Heart left ventricle (tissue), 16 donors: ENCODE data around the gene FYN. TPM values are rescaled to one million over a fixed set of nuclear protein-coding genes. Genes with fewer than 3 reads are reported as not detected.

Experiments
- ATAC-seq, 4 donors: fragments of 200-7000 bp; cut with Tn5 transposase; one replicate each; pipeline ENCODE4 v1.9.1; 2020 to 2022; ENCODE audit warnings: moderate library complexity in 4 of 4, mild to moderate bottlenecking in 3 of 4, moderate number of reproducible peaks in 1 of 4
- DNase-seq, 5 donors: peaks; one replicate each; pipeline ENCODE4 v3.0.0-alpha.2; 2020
- H3K27ac ChIP-seq, 12 donors: fragments of 200-600 bp; sonication (generic) in 4 of 12; one replicate each; pipeline versions ENCODE4 v1.5.0 to v1.8.0; 2016 to 2022; ENCODE audit warnings: mild to moderate bottlenecking in 2 of 12
- H3K27me3 ChIP-seq, 9 donors: fragments of 200-600 bp; sonication (generic) in 2 of 9; one replicate each; pipeline versions ENCODE4 v1.5.1 to v1.8.0; 2016 to 2022; ENCODE audit warnings: mild to moderate bottlenecking in 3 of 9
- H3K36me3 ChIP-seq, 9 donors: fragments of 200-600 bp; sonication (generic) in 2 of 9; one replicate each; pipeline versions ENCODE4 v1.5.0 to v1.8.0; 2018 to 2022; ENCODE audit warnings: mild to moderate bottlenecking in 2 of 9
- H3K4me1 ChIP-seq, 12 donors: fragments of 200-600 bp; sonication (generic) in 4 of 12; one replicate each; pipeline versions ENCODE4 v1.5.0 to v1.8.0; 2016 to 2022; ENCODE audit warnings: mild to moderate bottlenecking in 3 of 12
- H3K4me3 ChIP-seq, 12 donors: fragments of 200-600 bp; sonication (generic) in 4 of 12; one replicate each; pipeline versions ENCODE4 v1.5.0 to v1.8.0; 2017 to 2022; ENCODE audit warnings: mild to moderate bottlenecking in 9 of 12, moderate library complexity in 4 of 12
- H3K9me3 ChIP-seq, 12 donors: fragments of 200-600 bp; sonication (generic) in 4 of 12; one replicate each; pipeline versions ENCODE4 v1.5.0 to v1.8.0; 2016 to 2022; ENCODE audit warnings: mild to moderate bottlenecking in 1 of 12
- CTCF ChIP-seq, 12 donors: fragments of 200-600 bp; sonication (generic) in 4 of 12; IDR thresholded peaks; one replicate each; pipeline versions ENCODE4 v1.5.0 to v1.8.0; 2018 to 2022; ENCODE audit warnings: antibody characterized with exemption in 12 of 12, mild to moderate bottlenecking in 5 of 12
- POLR2A ChIP-seq, 2 donors: fragments of 450-650 bp; IDR thresholded peaks; one replicate each; pipeline ENCODE4 v1.6.1; 2017; ENCODE audit warnings: antibody characterized with exemption in 2 of 2, mild to moderate bottlenecking in 2 of 2, moderate library complexity in 2 of 2
- WGBS, 4 donors: extraction: QIAGEN DNeasy Blood & Tissue Kit in 2 of 4; methylation state at CpG; one replicate each; pipeline versions ENCODE4 v1.1.5 to v1.1.7; 2013 to 2018; 5-methylcytosine and 5-hydroxymethylcytosine counted together
- intact Hi-C, 10 donors: fragments of 100-400 bp; cut with DNase I; formaldehyde crosslinking; loops; one replicate each; pipeline versions ENCODE4 v1.11.1 to v1.14.2; 2022
- polyA plus RNA-seq, 2 donors: library from polyadenylated mRNA; stranded (reverse); fragments of 200-250 nt; gene quantifications; one replicate each; pipeline ENCODE4 v1.2.3, GENCODE V29; 2013
- total RNA-seq, 9 donors: library from RNA; depleted of rRNA in 2 of 9; stranded (reverse); fragments of >200 nt in 2 of 9; fragmentation: NEBNext Ultra II Directional in 3 of 9; extraction: Animal tissue kit (Norgen Biotek cat#: 25700) in 3 of 9; gene quantifications; one replicate each; pipeline versions ENCODE4 v1.1.0 to v1.2.4, GENCODE V29; 2016 to 2023
- donor health status: ischemic (EF 13 %, LVEDD 7.1; RV severe dilation, severe dysfunction).
- donor health status: healthy with polysubstance abuse.
- donor health status: DM: no; HTN: yes; CAD: no.
- donor health status: DM: no; HTN: no; CAD: no.
- donor health status: ischemic (EF 25% LVEDD 6.9; RV normal size, moderate dysfunction).
- donor health status: ischemic (EF 25% LVEDD 5.7; RV mildly dilated, moderate dysfunction).
- donor health status: healthy.
- donor health status: DM: yes; HTN: yes; CAD: no.
- donor health status: ischemic (EF 35%, LVEDD 5.7; RV mildly dilated, moderate dysfunction).
- donor health status: nonischemic (EF 11% LVEDD 7.7; RV severe dilation, severe dysfunction).
- donor health status: DM: yes; HTN: yes; CAD: no.
- donor health status: PGD.
- donor health status: ischemic (EF 29% LVEDD 5.4; RV normal size, mild dysfunction).
- donor health status: nonischemic (EF 23%, LVEDD 6.1; RV moderate dilation, normal function).

The FYN gene
- total and polyA plus RNA-seq, 11 donors: 14.7 to 72.4 (median 52.3) TPM

GRCh38 chr6:111817451-111818120 is 55.7 kb downstream of the FYN start:
- no peak for TF ChIP-seq CTCF (IDR thresholded peaks at IDR 0.05)
- no peak for TF ChIP-seq POLR2A (IDR thresholded peaks at IDR 0.05)
- intact Hi-C loops: no loop called here
- peaks cover 0 to 7% (median 0%) of the 10 kb centered on the region in 9 donors for H3K36me3 ChIP-seq
- H3K9me3 ChIP-seq: no peaks in the 10 kb centered on the region
- DNase-seq (no peak), ATAC-seq (peak; percentile 64 to 82 (median 67))
- no peaks in the 10 kb centered on the region for H3K27me3 ChIP-seq
- no peak overlapping the region for H3K4me3 ChIP-seq
- H3K4me1 ChIP-seq: peaks cover 0 to 45% (median 23%) of the 10 kb centered on the region in 12 donors
- WGBS, 4 donors: 80 to 89% (median 85%) methylated on average over 6 of the region's 6 CpGs
- H3K27ac ChIP-seq: peak overlapping the region in 2 of 12 donors; percentile 15 to 17

GRCh38 chr6:111813677-111814310 is 59.5 kb downstream of the FYN start:
- no peak for TF ChIP-seq POLR2A (IDR thresholded peaks at IDR 0.05)
- no peak for TF ChIP-seq CTCF (IDR thresholded peaks at IDR 0.05)
- H3K27ac ChIP-seq: peak overlapping the region in 1 of 12 donors; percentile 6
- WGBS, 4 donors: 83 to 91% (median 90%) methylated on average over 8 of the region's 8 CpGs
- no peak overlapping the region for H3K4me3 ChIP-seq
- H3K27me3 ChIP-seq: no peaks in the 10 kb centered on the region
- no peak for DNase-seq
- intact Hi-C loops: no loop called here
- ATAC-seq: no peak
- H3K4me1 ChIP-seq: peaks cover 0 to 57% (median 26%) of the 10 kb centered on the region in 12 donors
- peaks cover 0 to 11% (median 6%) of the 10 kb centered on the region in 9 donors for H3K36me3 ChIP-seq
- H3K9me3 ChIP-seq: no peaks in the 10 kb centered on the region

DNA sequence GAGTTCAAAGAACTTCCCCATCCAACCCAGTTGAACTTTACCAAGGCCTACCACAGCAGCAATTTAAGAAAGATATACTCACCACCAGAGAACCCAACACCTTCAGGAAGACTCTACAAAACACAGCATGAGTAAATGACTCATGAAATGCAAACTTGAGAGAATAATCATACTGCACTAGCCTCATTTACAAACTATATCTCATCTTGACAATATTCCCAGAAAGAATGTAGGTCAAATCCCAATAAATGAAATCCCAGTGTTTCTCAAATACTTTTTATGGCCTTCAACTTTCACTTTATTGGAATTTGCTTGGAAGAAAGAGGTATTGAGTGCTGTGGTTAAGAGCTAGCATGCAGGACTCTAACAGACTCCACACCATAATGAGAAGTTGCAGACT is 60.0 kb downstream of the FYN start:
- DNase-seq: no peak
- Histone ChIP-seq H3K27ac (peak overlapping the region in 1 of 12 donors; percentile 6), H3K4me1 (peaks cover 0 to 52% (median 20%) of the 10 kb centered on the region in 12 donors), H3K4me3 (no peak overlapping the region), H3K27me3 (no peaks in the 10 kb centered on the region), H3K9me3 (no peaks in the 10 kb centered on the region), H3K36me3 (peaks cover 0 to 15% (median 6%) of the 10 kb centered on the region in 9 donors)
- no peak for TF ChIP-seq CTCF (IDR thresholded peaks at IDR 0.05)
- TF ChIP-seq POLR2A (IDR thresholded peaks at IDR 0.05): no peak
- no peak for ATAC-seq
- intact Hi-C loops: no loop called here
